NCI-H1105 (cell line): Measurements from ENCODE around the gene IL17B.
"Not testable (repeated sequence)": the region's sequence is repeated elsewhere in the genome, so short reads cannot be mapped to it uniquely, and the experiment has no call there.

Experiments
- DNase-seq: peaks from one replicate; lab custom pipeline; 2025; lab: John Stamatoyannopoulos, UW

Gene IL17B

GRCh38 chr5:149400304-149400703 lies 21.2 kb upstream of the IL17B start:
- no peak for DNase-seq

- DNase-seq = no peak
Observed at GRCh38 chr5:149399775-149400174, 20.7 kb upstream of the IL17B start.

GRCh38 chr5:149398747-149399266 lies 19.7 kb upstream of the IL17B start:
- DNase-seq = not testable (repeated sequence)

GRCh38 chr5:149397530-149397929 lies 18.4 kb upstream of the IL17B start:
- no peak for DNase-seq

GRCh38 chr5:149394996-149395395 lies 15.9 kb upstream of the IL17B start:
- DNase-seq = not testable (repeated sequence)

- DNase-seq = no peak
Observed at GRCh38 chr5:149392718-149393117, 13.6 kb upstream of the IL17B start.

- DNase-seq = no peak
Observed at GRCh38 chr5:149391524-149391923, 12.4 kb upstream of the IL17B start.

- DNase-seq = not testable (repeated sequence)
Observed at GRCh38 chr5:149391076-149391475, 12.0 kb upstream of the IL17B start.

- DNase-seq = no peak
Observed at GRCh38 chr5:149389552-149390495, 10.7 kb upstream of the IL17B start.

GRCh38 chr5:149388498-149389190 lies 9.6 kb upstream of the IL17B start:
- DNase-seq = no peak

- DNase-seq = no peak
Observed at GRCh38 chr5:149387982-149388381, 8.9 kb upstream of the IL17B start.

GRCh38 chr5:149387081-149387631 lies 8.1 kb upstream of the IL17B start:
- no peak for DNase-seq

- no peak for DNase-seq
Observed at GRCh38 chr5:149386166-149386565, 7.1 kb upstream of the IL17B start.

- no peak for DNase-seq
Observed at GRCh38 chr5:149383399-149383798, 4.3 kb upstream of the IL17B start.

- no peak for DNase-seq
Observed at GRCh38 chr5:149382517-149383220, 3.6 kb upstream of the IL17B start.

- DNase-seq = no peak
Observed at GRCh38 chr5:149381986-149382338, 2.9 kb upstream of the IL17B start.

GRCh38 chr5:149381261-149381985 lies 2.3 kb upstream of the IL17B start:
- DNase-seq = no peak

GRCh38 chr5:149380466-149381121 lies 1.5 kb upstream of the IL17B start:
- no peak for DNase-seq

- DNase-seq = no peak
Observed at GRCh38 chr5:149379818-149380374, 804 bp upstream of the IL17B start.

- DNase-seq = no peak
Observed at GRCh38 chr5:149378241-149378820, 761 bp downstream of the IL17B start.
